Measurements from ENCODE around the gene HOXA13. TPM values are rescaled to one million over a fixed set of nuclear protein-coding genes. Genes with fewer than 3 reads are reported as not detected.

The HOXA13 gene
- total and polyA plus RNA-seq, 8 donors, result not detected

DNA sequence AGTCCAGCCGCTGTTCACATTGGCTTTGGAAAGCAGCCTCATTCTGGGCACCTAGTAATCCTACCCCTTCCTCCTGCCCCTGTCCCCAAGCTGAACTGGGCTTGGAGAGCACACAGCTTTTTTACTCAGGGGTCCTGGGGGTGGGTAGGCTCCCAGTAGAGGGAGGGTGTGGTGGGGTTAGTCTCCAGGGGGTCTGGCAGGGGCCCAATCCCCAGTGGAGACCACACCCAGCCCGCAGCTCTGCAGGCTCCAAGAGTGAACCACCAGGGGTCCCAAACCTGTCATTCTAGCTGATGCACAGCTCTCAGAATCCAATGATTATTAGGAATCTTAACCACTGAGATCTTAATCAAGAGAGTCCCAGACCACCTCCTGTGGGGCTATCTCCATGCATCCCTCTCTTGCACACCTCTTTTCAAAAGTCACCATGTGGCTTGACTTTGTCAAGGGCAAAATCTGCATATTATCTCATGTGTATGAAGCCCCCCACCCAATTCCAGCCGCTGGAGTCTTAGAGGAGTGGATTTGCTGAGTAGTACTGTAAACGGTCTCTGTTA lies 17.5 kb downstream of the HOXA13 start:
- intact Hi-C loops (cut with DNase I), result no loop called here
- DNase-seq (peak in 1 of 4 donors; percentile 16), ATAC-seq (no peak)
- Histone ChIP-seq H3K4me1 (peaks cover 12 to 43% of the 10 kb centered on the region in 2 donors), H3K9me3 (no peaks in the 10 kb centered on the region), H3K27ac (no peak overlapping the region), H3K27me3 (peaks cover 99 to 100% of the 10 kb centered on the region in 2 donors), H3K4me3 (no peak overlapping the region), H3K36me3 (no peaks in the 10 kb centered on the region)
- TF ChIP-seq, protein P1, sequence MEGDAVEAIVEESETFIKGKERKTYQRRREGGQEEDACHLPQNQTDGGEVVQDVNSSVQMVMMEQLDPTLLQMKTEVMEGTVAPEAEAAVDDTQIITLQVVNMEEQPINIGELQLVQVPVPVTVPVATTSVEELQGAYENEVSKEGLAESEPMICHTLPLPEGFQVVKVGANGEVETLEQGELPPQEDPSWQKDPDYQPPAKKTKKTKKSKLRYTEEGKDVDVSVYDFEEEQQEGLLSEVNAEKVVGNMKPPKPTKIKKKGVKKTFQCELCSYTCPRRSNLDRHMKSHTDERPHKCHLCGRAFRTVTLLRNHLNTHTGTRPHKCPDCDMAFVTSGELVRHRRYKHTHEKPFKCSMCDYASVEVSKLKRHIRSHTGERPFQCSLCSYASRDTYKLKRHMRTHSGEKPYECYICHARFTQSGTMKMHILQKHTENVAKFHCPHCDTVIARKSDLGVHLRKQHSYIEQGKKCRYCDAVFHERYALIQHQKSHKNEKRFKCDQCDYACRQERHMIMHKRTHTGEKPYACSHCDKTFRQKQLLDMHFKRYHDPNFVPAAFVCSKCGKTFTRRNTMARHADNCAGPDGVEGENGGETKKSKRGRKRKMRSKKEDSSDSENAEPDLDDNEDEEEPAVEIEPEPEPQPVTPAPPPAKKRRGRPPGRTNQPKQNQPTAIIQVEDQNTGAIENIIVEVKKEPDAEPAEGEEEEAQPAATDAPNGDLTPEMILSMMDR (IDR thresholded peaks at IDR 0.05), result no peak

DNA sequence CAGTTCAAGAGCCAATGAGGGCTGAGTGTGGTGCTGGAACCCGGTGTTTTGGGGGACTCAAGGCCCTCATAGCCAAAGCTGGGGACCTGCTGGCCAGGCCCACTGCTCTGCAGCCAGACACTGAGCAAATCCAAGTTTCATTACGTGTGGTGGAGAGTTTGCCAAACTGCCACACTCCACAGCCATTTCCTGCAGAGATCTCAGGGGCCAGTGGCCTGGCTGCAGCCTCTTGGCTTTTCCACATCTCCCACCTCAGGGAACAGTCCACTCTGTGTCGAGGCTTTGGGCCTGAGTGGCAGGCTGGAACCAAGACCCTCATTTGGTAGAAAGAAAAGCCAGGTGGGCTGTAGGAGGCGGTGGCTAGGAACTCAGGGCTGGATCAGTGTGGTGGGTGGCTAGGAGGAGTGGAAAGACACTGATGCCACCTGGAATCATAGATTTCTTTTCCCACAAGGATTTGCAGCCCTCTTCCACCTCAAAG lies 18.1 kb downstream of the HOXA13 start:
- TF ChIP-seq, protein P1 (IDR thresholded peaks at IDR 0.05), result no peak
- H3K4me3 ChIP-seq, result no peak overlapping the region
- DNase-seq (peak in 2 of 4 donors; percentile 17 to 29), ATAC-seq (no peak)
- H3K36me3 ChIP-seq, result no peaks in the 10 kb centered on the region
- peaks cover 99 to 100% of the 10 kb centered on the region in 2 donors for H3K27me3 ChIP-seq
- intact Hi-C loops (cut with DNase I), result no loop called here
- H3K9me3 ChIP-seq, result no peaks in the 10 kb centered on the region
- H3K4me1 ChIP-seq, result peaks cover 12 to 43% of the 10 kb centered on the region in 2 donors
- H3K27ac ChIP-seq, result no peak overlapping the region

DNA sequence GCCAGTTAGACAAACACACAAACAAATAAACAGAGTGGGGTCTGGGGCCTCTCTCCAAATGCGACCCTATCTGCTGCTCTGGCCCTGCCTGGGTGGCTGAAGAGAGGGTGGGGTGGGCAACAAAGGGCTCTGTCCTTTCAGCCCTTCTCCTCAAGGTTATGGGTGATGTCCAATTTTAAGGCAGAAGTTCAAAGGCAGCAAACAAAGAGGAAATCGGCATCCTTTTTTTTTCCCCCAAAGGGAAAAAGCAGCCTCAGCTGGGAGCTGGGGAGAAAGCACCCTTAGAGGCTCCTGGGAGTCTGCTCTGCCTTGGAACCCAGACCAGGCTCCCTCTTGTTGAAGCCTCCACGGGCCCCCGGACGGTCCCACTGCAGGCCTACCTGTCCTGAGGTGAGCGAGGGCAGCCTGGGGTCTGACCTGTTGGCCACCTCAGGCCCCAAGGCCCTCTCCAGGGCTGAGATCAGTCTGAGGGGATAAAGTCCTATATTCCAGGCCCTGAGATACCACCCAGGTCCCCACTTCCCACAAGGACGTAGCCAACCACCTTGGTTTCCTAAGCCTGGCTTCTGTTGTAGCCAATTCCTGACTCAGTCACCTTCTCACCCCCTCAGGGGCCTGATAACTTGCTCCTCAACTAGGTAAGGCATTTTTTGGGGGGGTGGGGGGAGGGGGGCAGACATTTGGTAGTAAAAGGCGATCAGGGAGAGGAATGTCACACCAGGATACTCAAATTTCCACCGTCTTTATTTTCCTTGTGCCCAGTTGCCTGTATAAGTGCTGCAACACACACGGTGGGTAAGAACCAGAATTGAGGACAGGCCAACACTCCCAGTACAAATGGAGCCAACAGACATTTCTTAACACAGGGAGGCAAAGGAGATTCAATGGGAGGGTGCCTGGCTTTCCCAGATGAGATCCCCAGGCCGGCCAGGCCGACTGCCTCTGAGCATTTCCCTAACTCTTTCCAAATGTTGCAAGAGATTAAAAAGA lies 19.2 kb downstream of the HOXA13 start:
- H3K4me3 ChIP-seq, result no peak overlapping the region

DNA sequence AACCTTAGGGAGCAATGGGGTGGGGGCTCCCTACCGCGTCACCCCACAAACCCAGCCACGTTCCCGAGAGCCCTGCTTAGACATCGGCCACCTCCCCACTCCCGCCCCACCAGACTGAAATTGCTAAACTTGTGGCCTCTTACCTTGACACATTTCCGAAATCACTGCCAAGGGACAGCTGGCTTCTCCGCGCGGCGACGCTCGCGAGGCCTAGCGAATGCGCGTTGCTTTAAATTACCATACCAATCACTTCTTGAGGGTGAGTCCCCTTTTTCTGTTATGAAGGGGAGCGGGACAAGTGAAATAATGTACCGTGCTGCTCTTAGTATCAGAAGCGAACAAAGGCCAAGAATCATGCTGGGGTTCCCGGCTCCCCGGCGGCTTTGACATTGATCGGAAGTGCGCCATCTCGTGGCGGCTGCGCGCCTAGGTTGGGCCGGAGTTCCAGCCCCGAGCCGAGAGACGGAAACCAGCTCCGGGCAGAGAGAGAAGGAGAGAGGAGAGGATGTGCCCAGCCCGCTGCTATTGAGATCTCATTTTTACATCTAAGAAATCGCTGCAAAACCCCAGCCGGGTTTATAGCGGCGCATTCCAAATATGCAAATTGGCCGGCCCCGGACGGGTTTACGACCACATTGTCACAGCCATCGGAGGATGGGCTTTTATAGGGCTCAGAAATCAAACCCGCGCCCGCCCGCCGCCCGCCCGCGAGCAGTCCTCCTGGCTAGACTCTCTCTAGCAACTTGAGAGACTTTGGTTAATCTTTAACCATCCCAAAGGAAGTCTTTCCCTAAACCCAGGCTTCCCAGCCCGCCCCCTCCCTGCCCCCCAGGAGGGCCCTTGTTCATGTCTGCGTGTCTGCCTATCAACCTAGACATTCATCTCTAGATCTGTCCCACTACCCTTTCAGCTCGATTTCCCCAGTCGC lies 20.1 kb downstream of the HOXA13 start:
- TF ChIP-seq, protein P1 (IDR thresholded peaks at IDR 0.05), result peak; percentile 79 to 81
- Histone ChIP-seq H3K9me3 (no peaks in the 10 kb centered on the region), H3K4me3 (no peak overlapping the region), H3K36me3 (no peaks in the 10 kb centered on the region), H3K4me1 (peaks cover 11 to 28% of the 10 kb centered on the region in 2 donors), H3K27me3 (peaks cover 99 to 100% of the 10 kb centered on the region in 2 donors), H3K27ac (no peak overlapping the region)
- intact Hi-C loops (cut with DNase I), result no loop called here
- ATAC-seq, result peak; percentile 77
- DNase-seq, result peak; percentile 55 to 90 (median 76)

More for the DNA sequence above, 19.2 kb downstream of the HOXA13 start:
- Histone ChIP-seq H3K27ac (no peak overlapping the region), H3K9me3 (no peaks in the 10 kb centered on the region), H3K36me3 (no peaks in the 10 kb centered on the region), H3K27me3 (peaks cover 99 to 100% of the 10 kb centered on the region in 2 donors), H3K4me1 (peaks cover 12 to 37% of the 10 kb centered on the region in 2 donors)
- TF ChIP-seq, protein P1 (IDR thresholded peaks at IDR 0.05), result no peak
- ATAC-seq (no peak), DNase-seq (peak in 2 of 4 donors; percentile 22 to 54)
- intact Hi-C loops (cut with DNase I), result no loop called here

Data from left lung (tissue), 10 donors.